MCF 10A (cell line): ENCODE measurements around the gene TCF7L2. TPM values are rescaled to one million over a fixed set of nuclear protein-coding genes. Genes with fewer than 3 reads are reported as not detected.

Source experiments
- BruUV-seq: library from RNA; stranded (reverse); fragments of 400-500 nt; replicated peaks from 2 replicates; lab custom pipeline; 2021; lab: Mats Ljungman, UMichigan
- CTCF ChIA-PET: fragments of 300-600 bp; sonication (Branson Sonifier 250); formaldehyde crosslinking; extraction: SDS; loops from one replicate; lab custom pipeline; 2021; ENCODE audit warnings: antibody characterized with exemption, inconsistent platforms; lab: Yijun Ruan, JAX
- POLR2A ChIA-PET: fragments of 300-600, 350-650 bp; sonication (Branson Sonifier 250); formaldehyde crosslinking; extraction: SDS; loops from one replicate; lab custom pipeline; 2020; ENCODE audit warnings: antibody characterized with exemption, inconsistent platforms; lab: Yijun Ruan, JAX
- DNase-seq: peaks from one replicate; pipeline ENCODE4 v3.0.0-alpha.2; 2018; ENCODE audit not compliant: unreplicated experiment
- H3K27ac Mint-ChIP-seq: one replicate; pipeline ENCODE4 v1.8.0; 2022; ENCODE audit warnings: mild to moderate bottlenecking, low read depth, mixed read lengths; ENCODE audit not compliant: unreplicated experiment
- H3K27me3 Mint-ChIP-seq: one replicate; pipeline ENCODE4 v1.8.0; 2022; ENCODE audit warnings: mixed read lengths; ENCODE audit not compliant: insufficient read depth, unreplicated experiment
- H3K36me3 Mint-ChIP-seq: one replicate; pipeline ENCODE4 v1.8.0; 2022; ENCODE audit warnings: mild to moderate bottlenecking, moderate library complexity, mixed read lengths; ENCODE audit not compliant: insufficient read depth, unreplicated experiment
- H3K4me1 Mint-ChIP-seq: one replicate; pipeline ENCODE4 v1.8.0; 2022; ENCODE audit warnings: mixed read lengths; ENCODE audit not compliant: insufficient read depth, unreplicated experiment
- H3K4me3 Mint-ChIP-seq: one replicate; pipeline ENCODE4 v1.8.0; 2022; ENCODE audit warnings: mild to moderate bottlenecking, moderate library complexity, mixed read lengths; ENCODE audit not compliant: unreplicated experiment
- H3K9me3 Mint-ChIP-seq: one replicate; pipeline ENCODE4 v1.8.0; 2022; ENCODE audit warnings: mixed read lengths; ENCODE audit not compliant: unreplicated experiment
- CTCF ChIP-seq: fragments of 200-600 bp; IDR thresholded peaks from one replicate; pipeline ENCODE4 v1.8.0; 2022; ENCODE audit warnings: antibody characterized with exemption, mild to moderate bottlenecking; ENCODE audit not compliant: unreplicated experiment
- intact Hi-C: fragments of 100-400 bp; cut with micrococcal nuclease; formaldehyde crosslinking; loops from 2 replicates; pipeline ENCODE4 v1.14.1; 2022
- total RNA-seq: library from RNA; stranded (reverse); gene quantifications from 2 replicates; pipeline ENCODE4 v1.2.3, GENCODE V29; 2022

TCF7L2 gene
- total RNA-seq, 1 experiment from 2014 or later = 25.2 TPM

- Mint-ChIP-seq H3K4me3 (no peak overlapping the region), H3K27me3 (no peaks in the 10 kb centered on the region), H3K36me3 (peaks cover 50% of the 10 kb centered on the region), H3K4me1 (peaks cover 72% of the 10 kb centered on the region), H3K9me3 (no peaks in the 10 kb centered on the region), H3K27ac (peak overlapping the region; percentile 67)
- POLR2A ChIA-PET = interaction anchor here (0.7 to 1.1 kb wide), 2 partner anchors 9 to 29 kb away, joined by 3 read pairs; no protein-coding TSS in a partner anchor
- no TSS peak for BruUV-seq
- no peak for TF ChIP-seq CTCF
- intact Hi-C loops = no loop called here
- CTCF ChIA-PET = no interaction called here
- DNase-seq = no peak
Observed at GRCh38 chr10:112961609-112962008, 11.6 kb downstream of the TCF7L2 start.

GRCh38 chr10:112962343-112962742 is 12.3 kb downstream of the TCF7L2 start:
- no peak for DNase-seq
- CTCF ChIA-PET = interaction anchor here (0.6 to 0.7 kb wide), 2 partner anchors 9 to 37 kb away, joined by 3 to 5 read pairs; no protein-coding TSS in a partner anchor
- no peak overlapping the region for H3K4me3 Mint-ChIP-seq
- no peaks in the 10 kb centered on the region for H3K27me3 Mint-ChIP-seq
- peak overlapping the region; percentile 67 for H3K27ac Mint-ChIP-seq
- TF ChIP-seq CTCF = no peak
- no peaks in the 10 kb centered on the region for H3K9me3 Mint-ChIP-seq
- BruUV-seq = no TSS peak
- peaks cover 65% of the 10 kb centered on the region for H3K4me1 Mint-ChIP-seq
- POLR2A ChIA-PET = interaction anchor here (0.7 kb wide), 1 partner anchor 28 kb away, joined by 3 read pairs; no protein-coding TSS in a partner anchor
- intact Hi-C loops = no loop called here
- peaks cover 42% of the 10 kb centered on the region for H3K36me3 Mint-ChIP-seq

GRCh38 chr10:112963835-112964234 is 13.8 kb downstream of the TCF7L2 start:
- TF ChIP-seq CTCF = no peak
- peak; percentile 25 for DNase-seq
- Mint-ChIP-seq H3K4me1 (peaks cover 52% of the 10 kb centered on the region), H3K36me3 (peaks cover 44% of the 10 kb centered on the region), H3K4me3 (no peak overlapping the region), H3K27me3 (no peaks in the 10 kb centered on the region), H3K27ac (no peak overlapping the region), H3K9me3 (no peaks in the 10 kb centered on the region)
- no TSS peak for BruUV-seq
- POLR2A ChIA-PET = no interaction called here
- CTCF ChIA-PET = no interaction called here
- intact Hi-C loops = no loop called here

GRCh38 chr10:112964482-112964881 is 14.4 kb downstream of the TCF7L2 start:
- Mint-ChIP-seq H3K36me3 (peaks cover 50% of the 10 kb centered on the region), H3K9me3 (no peaks in the 10 kb centered on the region), H3K27ac (no peak overlapping the region), H3K4me1 (peaks cover 45% of the 10 kb centered on the region), H3K27me3 (no peaks in the 10 kb centered on the region), H3K4me3 (no peak overlapping the region)
- TF ChIP-seq CTCF = no peak
- no TSS peak for BruUV-seq
- no peak for DNase-seq
- intact Hi-C loops = no loop called here
- ChIA-PET CTCF (no interaction called here), POLR2A (no interaction called here)
